ENCODE measurements around the gene ZNF597.

Gene ZNF597

GRCh38 chr16:3443108-3444031 lies at the start of gene ZNF597, which contains the start of gene NAA60:
Gene ZNF597 (minus strand): TSS chr16:3443504. CDS start chr16:3443153, 351 bp downstream.
Gene NAA60 (plus strand): TSS chr16:3443680. CDS start chr16:3476228, 32,548 bp downstream.
- peak; percentile 54 to 68 for DNase-seq (ENCODE audit: low read depth in 2 of 2)

DNA sequence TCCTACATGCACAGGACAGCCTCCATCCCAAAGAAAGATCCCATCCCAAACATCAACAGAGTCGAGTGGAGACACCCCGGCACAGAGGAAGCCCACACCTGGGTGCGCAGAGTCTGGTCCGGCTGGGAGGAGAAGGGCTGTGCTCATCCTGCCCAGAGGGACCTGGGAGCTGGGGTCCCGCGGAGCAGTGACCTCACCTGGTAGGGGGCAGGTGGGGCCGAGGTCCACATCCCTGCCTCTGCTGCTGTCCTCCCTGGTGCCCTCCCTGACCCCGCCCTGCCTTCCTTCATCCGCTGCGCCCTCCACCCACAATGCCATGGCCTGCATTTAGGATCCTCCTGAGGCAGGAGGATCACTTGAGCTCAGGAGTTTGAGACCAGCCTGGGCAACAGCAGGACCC lies 49.1 kb upstream of the ZNF597 start:
- no peak for DNase-seq (ENCODE audit: low read depth in 2 of 2)

- DNase-seq (ENCODE audit: low read depth in 2 of 2): no peak
Measured at GRCh38 chr16:3490911-3491629, 47.8 kb upstream of the ZNF597 start.

- no peak for DNase-seq (ENCODE audit: low read depth in 2 of 2)
Measured at GRCh38 chr16:3488801-3489200, 45.5 kb upstream of the ZNF597 start.

GRCh38 chr16:3487521-3488410 lies 44.5 kb upstream of the ZNF597 start:
- no peak for DNase-seq (ENCODE audit: low read depth in 2 of 2)

- no peak for DNase-seq (ENCODE audit: low read depth in 2 of 2)
Measured at GRCh38 chr16:3486506-3487215, 43.4 kb upstream of the ZNF597 start.

DNA sequence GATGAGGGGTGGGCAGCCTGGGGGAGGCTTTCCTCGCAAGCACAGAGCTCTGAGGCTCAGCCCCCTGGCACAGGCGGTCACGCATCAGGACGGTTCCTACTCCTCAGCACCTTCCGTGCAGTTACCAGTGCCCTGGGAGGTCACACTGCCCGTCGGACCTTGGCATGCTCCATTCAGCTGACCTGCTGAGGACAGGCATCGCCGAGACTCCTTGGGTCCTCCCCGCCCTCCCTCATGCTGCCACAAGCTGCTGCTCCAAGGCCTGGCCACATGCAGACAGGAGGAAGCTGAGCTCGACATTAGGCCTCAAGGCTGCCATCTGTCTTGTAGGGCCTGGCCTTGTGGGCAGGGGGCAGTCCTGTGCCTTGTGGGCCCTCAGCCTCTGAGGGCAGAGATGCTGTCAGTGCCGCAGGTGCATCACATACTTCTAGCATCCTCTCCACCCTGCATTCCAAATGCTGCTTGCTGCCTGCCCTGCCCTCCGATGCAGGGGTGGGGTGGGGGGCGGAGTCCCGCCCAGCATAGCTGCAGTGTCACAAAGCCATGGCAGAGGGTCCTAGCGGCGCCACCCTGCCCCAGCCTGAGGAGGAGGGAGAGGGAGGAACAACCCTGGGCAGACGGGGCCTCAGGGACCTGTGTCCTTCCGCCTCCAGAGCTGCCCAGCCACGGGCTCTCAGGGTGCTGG lies 42.7 kb upstream of the ZNF597 start:
- DNase-seq (ENCODE audit: low read depth in 2 of 2): no peak

DNA sequence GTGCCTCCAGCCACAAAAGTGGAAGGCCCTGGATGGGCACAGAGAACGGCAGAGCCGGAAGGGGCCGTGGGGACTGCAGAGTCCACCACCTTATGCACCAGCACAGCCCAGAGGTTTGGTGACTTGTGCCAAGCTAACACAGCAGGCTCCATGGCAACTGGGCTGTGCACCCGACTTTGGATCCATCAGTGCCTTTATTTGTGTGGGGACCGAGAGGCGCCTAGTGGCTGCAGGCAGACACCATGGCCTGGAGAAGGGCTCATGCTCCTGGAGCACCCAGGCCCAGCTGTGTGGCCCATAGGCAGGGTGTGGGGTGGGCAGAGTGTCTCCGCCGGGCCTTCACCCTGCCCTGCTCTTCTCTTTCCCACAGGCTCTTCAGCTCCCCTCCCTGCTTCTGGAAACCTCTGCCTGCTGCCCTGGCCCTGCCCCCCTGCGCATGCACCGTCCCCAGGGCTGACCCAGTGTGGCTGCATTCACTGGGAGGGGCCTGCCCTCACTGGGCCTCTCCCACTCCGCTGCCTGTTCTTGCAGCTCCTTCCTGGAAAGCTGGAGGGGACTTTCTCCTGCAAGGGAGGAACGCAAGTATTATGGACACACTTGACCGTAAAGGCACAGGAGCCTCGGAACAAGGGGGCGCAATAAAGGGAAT lies 41.9 kb upstream of the ZNF597 start:
- no peak for DNase-seq (ENCODE audit: low read depth in 2 of 2)

DNA sequence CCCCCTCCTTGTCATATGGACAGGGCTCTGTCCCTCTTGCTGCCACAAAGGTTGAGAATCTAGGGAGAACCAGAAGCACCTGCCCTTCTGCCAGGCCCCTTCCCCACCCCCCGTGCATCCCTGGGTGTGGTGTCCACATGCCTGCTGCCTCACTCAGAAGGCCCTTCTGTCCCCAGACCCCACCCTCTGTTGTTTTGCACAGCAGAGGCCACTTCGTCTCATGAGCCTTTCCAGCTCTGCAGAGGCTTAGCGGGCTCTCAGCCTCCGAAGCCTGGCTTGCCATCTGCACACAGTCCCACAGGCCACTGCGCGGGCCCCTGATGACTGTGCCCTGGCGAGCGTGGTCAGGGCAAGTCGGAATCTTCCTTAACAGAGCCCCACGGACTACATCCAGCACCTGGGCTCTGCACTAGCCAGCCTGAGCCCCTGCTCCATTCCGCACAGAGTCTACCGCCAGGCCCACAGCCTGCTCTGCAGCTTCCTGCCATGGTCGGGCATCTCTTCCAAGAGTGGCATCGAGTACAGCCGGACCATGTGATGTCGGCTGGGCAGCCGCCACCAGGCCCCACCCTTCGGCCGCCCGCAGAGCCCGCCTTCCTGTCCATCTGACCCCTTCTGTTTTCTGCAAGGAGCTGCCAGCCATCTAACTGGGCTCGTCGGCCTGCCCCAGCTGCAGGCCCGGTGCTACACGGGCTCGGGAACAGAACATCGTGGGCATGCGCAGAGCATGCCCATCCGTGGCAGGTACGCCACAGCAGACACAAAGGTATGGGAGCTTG lies 41.2 kb upstream of the ZNF597 start:
- DNase-seq (ENCODE audit: low read depth in 2 of 2): no peak

DNA sequence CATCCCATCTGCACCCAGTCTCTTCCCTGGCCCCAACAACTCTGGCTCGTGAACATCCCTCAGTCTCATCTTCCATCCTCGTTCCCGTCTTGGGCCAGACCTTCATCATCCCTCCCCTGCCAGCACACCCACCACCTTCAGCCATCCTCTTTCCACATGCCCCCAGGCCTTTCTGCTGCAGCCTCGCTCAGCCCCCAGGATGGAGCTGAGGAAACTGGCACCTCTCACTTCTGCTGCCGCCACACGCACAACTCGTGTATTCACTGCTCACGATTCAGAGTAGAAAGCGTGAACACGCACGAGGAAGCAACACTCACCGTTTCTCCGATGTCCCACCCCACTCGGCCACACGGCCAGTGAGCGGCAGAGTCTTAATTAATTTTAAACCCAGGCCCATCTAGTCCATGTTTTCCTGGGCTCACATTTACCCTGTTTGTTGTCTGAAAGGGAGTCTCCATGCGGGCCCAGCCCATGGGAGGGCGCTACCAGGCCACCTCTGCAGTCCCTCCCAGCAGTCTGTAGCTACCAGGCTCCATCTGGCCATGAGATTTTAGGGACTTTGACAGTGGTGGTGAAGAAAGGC lies 39.4 kb upstream of the ZNF597 start:
- DNase-seq (ENCODE audit: low read depth in 2 of 2): no peak

- no peak for DNase-seq (ENCODE audit: low read depth in 2 of 2)
Measured at GRCh38 chr16:3481696-3482658, 38.7 kb upstream of the ZNF597 start.

DNA sequence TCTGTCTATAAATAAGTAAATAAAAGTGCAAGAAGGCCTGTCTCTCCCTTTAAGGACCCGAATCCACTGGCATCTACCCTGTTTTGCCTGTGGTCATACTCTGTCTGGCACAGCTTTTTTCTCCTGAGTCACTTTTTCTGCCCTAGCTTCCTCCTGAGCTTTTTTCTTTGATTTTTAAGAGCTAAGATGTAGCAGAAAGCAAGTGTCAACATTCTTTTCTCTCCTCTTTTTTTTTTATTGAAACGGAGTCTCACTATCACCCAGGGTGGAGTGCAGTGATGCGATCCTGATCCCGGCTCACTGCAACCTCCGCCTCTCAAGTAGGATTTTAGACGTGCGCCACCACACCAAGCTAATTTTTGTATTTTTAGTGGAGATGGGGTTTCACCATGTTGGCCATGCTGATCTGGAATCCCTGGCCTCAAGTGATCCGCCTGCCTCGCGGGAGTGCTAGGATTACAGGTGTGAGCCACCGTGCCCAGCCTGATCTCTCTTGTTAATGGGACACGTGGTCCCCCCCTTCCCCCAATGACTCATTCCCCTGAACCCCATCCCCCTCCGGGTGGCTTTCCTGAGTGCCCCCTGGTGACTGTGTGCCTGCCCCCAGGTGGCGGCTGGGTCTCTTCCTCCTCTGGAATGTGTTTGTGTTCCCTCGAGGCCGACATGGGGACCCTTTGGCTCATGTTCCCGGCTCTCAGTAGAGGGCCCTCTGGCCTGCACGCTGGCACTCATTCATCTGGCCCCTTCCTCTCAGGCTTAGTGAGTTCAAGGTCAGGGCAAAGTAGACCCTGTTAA lies 37.8 kb upstream of the ZNF597 start:
- no peak for DNase-seq (ENCODE audit: low read depth in 2 of 2)

GRCh38 chr16:3479654-3480216 lies 36.4 kb upstream of the ZNF597 start:
- no peak for DNase-seq (ENCODE audit: low read depth in 2 of 2)

DNA sequence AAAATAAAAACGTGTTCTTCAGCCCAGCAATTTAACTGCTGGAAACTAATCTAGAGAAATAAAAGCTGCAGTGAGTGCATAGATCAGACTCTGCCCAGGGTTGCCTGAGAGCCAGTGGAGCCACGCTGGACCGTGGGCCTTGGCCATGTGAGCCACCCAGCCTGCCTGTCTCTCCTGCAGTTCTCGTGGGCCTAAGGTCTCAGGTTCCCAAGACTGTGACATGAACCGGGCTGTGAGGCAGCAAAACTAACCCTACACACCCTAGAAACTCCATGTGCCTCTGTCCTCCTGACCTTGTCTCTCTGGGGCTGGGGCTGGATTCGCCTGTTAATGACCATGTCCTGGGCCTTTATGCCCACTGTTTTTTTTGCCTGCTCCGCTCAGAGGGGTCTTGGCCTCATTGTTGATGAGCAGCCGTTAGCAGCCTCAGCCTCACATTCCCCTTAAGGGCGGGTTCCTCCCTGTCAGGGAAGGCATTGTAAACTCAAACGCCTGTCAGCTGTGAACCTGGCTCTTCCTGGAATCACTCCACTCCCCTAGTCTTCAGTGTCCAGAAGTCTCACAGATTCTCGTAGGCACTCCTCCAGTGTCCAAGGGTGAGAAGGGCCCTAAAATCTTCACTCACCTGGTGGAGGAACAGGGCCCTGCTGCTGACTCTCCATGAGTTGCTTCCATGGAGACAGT lies 35.1 kb upstream of the ZNF597 start:
- DNase-seq (ENCODE audit: low read depth in 2 of 2): no peak

DNA sequence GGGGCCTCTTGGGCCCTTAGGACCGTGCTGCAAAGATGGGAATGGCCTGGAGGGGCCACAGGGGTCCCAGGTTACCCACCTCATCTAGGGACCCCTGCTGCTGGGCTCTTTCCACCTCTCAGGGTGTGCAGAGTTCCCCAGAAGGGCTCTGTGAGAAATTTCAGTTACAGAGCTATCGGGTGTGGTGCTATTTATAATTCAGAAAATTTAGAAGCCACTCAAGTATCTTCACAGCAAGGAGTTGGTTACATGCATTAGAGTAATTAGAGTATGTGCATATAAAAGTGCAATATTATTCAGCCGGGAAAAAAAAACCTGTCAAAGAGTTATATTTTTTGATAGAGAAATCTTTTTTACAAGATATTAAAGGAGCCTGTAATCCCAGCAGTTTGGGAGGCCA lies 33.1 kb upstream of the ZNF597 start:
- no peak for DNase-seq (ENCODE audit: low read depth in 2 of 2)

Data from stimulated activated CD8-positive, alpha-beta memory T cell treated with anti-CD3 and anti-CD28 coated beads, Interleukin-15, amount 100 ng/mL, for 4 hours (primary cell).